Bronchial epithelial cell (primary cell): ENCODE results near the gene CEP192. TPM values are rescaled to one million over a fixed set of nuclear protein-coding genes. Genes with fewer than 3 reads are reported as not detected.
"Not testable (repeated sequence)": the region's sequence is repeated elsewhere in the genome, so short reads cannot be mapped to it uniquely, and the experiment has no call there.

ENCODE experiments used
- DNase-seq: peaks from one replicate; pipeline ENCODE4 v3.0.0-alpha.2; 2010; ENCODE audit warnings: low read depth
- FAIRE-seq: peaks from 2 replicates; lab custom pipeline; 2011; peaks lifted over from hg19 to GRCh38; lab: Jason Lieb, UNC
- H3K27me3 ChIP-seq: 2 replicates; pipeline ENCODE4 v1.5.1; 2011; ENCODE audit warnings: low read length; ENCODE audit not compliant: control insufficient read depth, insufficient read depth
- H3K36me3 ChIP-seq: 2 replicates; pipeline ENCODE4 v1.5.1; 2011; ENCODE audit warnings: low read length; ENCODE audit not compliant: control insufficient read depth, insufficient read depth
- H3K4me3 ChIP-seq: 2 replicates; pipeline ENCODE4 v1.5.1; 2011; ENCODE audit warnings: mild to moderate bottlenecking, low read depth, low read length, control low read depth
- CTCF ChIP-seq: IDR thresholded peaks from 2 replicates; pipeline ENCODE4 v1.5.1; 2011; ENCODE audit warnings: mild to moderate bottlenecking, moderate library complexity, low read length, control low read depth, inconsistent platforms; ENCODE audit not compliant: insufficient read depth, severe bottlenecking
- total RNA-seq: library from RNA; depleted of rRNA; stranded (reverse); fragments of >200 nt; gene quantifications from 2 replicates; pipeline ENCODE4 v1.2.1, GENCODE V29; 2014

CEP192 gene
- total RNA-seq, 1 donor from 2014 or later, result 25.8 TPM

- FAIRE-seq (no peak), DNase-seq (no peak)
- Histone ChIP-seq H3K27me3 (no peaks in the 10 kb centered on the region), H3K4me3 (no peak overlapping the region), H3K36me3 (peaks cover 16% of the 10 kb centered on the region)
- TF ChIP-seq CTCF, result no peak
Measured at GRCh38 chr18:12968115-12968514, 23.0 kb upstream of the CEP192 start.

GRCh38 chr18:12968619-12969018 lies 22.5 kb upstream of the CEP192 start:
- Histone ChIP-seq H3K4me3 (no peak overlapping the region), H3K27me3 (no peaks in the 10 kb centered on the region), H3K36me3 (peaks cover 15% of the 10 kb centered on the region)
- DNase-seq (no peak), FAIRE-seq (no peak)
- no peak for TF ChIP-seq CTCF

GRCh38 chr18:12973562-12974213 lies 17.5 kb upstream of the CEP192 start:
- no peak for FAIRE-seq
- Histone ChIP-seq H3K27me3 (no peaks in the 10 kb centered on the region), H3K36me3 (peaks cover 17% of the 10 kb centered on the region), H3K4me3 (no peak overlapping the region)
- DNase-seq, result peak; percentile 51
- TF ChIP-seq CTCF, result no peak

GRCh38 chr18:12975488-12975887 lies 15.7 kb upstream of the CEP192 start:
- FAIRE-seq (no peak), DNase-seq (no peak)
- TF ChIP-seq CTCF, result no peak
- Histone ChIP-seq H3K36me3 (peaks cover 16% of the 10 kb centered on the region), H3K27me3 (no peaks in the 10 kb centered on the region), H3K4me3 (no peak overlapping the region)

GRCh38 chr18:12976305-12976704 lies 14.9 kb upstream of the CEP192 start:
- H3K27me3 ChIP-seq, result no peaks in the 10 kb centered on the region
- DNase-seq (no peak), FAIRE-seq (no peak)
- no peak overlapping the region for H3K4me3 ChIP-seq
- no peak for TF ChIP-seq CTCF
- H3K36me3 ChIP-seq, result peaks cover 15% of the 10 kb centered on the region

GRCh38 chr18:12980065-12980464 lies 11.1 kb upstream of the CEP192 start:
- not testable (repeated sequence) for H3K4me3 ChIP-seq, FAIRE-seq, DNase-seq, H3K27me3 ChIP-seq, H3K36me3 ChIP-seq
